GM12874 (cell line): ENCODE data around the gene TBC1D24.

ENCODE experiments used
- TF ChIP-seq, protein P1 (sequence below): IDR thresholded peaks from 2 replicates; pipeline ENCODE4 v1.5.1; 2011; ENCODE audit warnings: low read depth, mild to moderate bottlenecking, control low read depth, low read length, moderate library complexity; ENCODE audit not compliant: insufficient read depth

TBC1D24 gene

DNA sequence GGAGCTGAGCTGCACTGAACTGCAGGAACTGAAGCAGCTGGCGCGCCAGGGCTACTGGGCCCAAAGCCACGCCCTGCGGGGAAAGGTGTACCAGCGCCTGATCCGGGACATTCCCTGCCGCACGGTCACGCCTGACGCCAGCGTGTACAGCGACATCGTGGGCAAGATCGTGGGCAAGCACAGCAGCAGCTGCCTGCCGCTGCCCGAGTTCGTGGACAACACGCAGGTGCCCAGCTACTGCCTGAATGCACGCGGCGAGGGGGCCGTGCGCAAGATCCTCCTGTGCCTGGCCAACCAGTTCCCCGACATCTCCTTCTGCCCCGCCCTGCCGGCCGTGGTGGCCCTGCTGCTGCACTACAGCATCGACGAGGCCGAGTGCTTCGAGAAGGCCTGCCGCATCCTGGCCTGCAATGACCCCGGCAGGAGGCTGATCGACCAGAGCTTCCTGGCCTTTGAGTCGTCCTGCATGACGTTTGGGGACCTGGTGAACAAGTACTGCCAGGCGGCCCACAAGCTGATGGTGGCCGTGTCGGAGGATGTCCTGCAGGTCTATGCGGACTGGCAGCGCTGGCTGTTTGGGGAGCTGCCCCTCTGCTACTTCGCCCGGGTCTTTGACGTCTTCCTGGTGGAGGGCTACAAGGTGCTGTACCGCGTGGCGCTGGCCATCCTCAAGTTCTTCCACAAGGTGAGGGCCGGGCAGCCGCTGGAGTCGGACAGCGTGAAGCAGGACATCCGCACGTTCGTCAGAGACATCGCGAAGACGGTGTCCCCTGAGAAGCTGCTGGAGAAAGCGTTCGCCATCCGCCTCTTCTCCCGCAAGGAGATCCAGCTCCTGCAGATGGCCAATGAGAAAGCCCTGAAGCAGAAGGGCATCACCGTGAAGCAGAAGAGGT lies 21.5 kb downstream of the TBC1D24 start:
- TF ChIP-seq, protein P1, sequence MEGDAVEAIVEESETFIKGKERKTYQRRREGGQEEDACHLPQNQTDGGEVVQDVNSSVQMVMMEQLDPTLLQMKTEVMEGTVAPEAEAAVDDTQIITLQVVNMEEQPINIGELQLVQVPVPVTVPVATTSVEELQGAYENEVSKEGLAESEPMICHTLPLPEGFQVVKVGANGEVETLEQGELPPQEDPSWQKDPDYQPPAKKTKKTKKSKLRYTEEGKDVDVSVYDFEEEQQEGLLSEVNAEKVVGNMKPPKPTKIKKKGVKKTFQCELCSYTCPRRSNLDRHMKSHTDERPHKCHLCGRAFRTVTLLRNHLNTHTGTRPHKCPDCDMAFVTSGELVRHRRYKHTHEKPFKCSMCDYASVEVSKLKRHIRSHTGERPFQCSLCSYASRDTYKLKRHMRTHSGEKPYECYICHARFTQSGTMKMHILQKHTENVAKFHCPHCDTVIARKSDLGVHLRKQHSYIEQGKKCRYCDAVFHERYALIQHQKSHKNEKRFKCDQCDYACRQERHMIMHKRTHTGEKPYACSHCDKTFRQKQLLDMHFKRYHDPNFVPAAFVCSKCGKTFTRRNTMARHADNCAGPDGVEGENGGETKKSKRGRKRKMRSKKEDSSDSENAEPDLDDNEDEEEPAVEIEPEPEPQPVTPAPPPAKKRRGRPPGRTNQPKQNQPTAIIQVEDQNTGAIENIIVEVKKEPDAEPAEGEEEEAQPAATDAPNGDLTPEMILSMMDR: no peak

DNA sequence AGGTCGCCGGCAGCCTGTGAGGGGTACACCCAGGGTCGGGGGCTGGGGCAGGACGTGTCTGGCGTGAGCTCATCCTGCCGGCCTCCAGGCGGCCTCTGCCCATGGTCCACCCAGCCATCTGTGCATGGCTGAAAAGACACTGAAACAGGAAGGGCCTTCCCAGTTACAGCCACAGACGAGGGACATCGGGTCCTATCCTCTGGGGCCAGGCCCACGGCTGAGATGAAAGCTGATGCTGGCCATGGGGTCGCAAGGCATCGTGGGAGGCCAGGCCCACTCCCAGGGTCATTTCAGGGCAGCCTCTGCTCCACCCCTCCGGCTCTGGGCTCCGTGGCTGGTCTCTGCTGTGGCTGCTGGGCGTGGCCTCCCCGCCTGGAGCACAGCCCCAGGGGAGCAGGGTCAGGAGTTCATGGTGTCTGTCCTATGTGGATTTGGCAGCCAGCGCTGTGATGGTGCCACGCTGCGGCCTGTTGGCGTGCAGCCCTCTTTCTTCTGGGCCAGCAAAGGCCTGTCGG lies 22.2 kb downstream of the TBC1D24 start:
- TF ChIP-seq, protein P1: no peak

DNA sequence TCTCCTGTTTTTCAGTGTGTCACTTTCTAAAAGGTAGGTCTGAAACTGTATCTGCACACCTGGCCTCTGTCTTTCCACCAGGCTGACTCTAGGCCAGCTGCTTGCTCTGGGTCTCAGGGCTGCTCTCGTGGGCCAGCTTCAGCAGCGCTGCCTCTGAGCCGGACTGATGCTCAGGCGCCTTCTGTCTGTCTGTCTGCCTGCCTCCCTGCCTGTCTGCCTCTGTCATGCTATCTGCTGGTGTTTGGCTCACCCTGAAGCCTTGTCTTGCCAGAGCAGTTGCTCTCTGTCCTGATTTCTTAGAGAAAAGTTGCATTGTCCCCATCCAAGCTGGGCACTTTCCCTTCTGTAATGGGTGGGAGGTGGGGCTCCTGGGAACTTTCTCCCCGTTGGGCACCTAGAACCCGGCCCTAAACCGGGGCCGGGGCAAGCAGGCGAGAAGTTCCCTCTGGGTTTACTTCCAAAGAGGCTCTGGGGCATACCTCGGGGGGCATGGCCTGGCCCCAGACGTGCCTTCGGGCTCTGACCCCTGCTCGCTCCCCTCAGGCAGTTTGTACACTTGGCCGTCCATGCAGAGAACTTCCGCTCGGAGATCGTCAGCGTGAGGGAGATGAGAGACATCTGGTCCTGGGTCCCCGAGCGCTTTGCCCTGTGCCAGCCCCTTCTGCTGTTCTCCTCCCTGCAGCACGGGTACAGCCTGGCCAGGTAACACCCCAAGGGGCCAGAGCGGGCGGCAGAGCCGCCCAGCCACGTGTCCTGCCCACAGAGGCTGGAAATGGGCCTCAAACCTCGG lies 23.0 kb downstream of the TBC1D24 start:
- TF ChIP-seq, protein P1: no peak

DNA sequence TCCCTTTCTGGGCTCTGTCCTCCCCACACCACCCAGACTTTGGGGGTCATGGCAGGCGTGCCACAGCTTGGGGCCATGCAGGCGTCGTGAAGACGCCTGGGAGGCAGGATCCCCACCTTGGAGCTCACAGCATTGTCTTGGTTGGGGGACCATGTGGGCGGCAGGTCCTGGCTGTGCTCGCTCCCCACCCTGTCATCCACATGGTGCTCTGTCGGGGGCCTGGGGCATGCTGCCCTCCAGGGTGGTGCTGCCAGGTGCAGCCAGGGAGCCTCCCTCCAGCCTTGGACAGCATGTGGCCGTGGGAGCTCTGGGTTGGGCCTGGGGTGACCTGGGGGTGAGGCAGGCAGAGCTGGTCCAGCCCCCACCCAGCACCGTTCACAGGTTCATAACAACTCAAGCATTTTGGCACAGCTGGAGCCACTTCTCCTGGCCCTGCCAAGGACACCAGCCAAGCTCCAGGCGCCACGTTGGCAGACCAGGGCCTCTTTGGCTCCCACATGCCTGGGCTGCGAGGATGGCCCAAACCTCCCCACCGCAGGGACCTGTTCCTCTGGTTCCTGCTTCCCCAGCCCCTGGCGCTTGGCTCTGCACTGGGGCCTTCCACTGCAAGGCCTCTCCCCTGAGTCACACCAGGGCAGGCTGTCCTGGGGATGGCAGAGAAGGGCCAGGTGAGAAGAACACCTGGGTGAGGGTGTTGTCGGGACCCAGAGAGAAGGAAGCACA lies 23.8 kb downstream of the TBC1D24 start:
- TF ChIP-seq, protein P1: no peak

DNA sequence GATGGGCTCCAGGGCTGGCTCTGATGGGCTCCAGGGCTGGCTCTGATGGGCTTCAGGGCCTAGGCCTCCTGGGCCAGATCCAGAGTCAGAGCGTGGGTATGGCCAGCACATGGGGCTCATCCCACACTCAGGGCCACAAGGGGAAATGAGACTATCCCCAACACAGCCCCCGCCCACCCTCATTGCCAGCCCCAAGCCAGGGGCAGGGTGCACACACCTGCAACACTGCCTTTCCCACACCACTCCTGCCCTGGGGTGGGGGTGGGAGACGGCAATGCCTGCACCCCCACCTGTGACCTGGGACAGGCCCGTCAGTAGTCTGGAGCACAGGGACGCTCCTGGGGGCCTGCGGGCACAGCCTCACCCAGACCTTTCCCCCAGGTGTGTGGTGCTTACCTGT lies 24.5 kb downstream of the TBC1D24 start:
- TF ChIP-seq, protein P1: no peak

DNA sequence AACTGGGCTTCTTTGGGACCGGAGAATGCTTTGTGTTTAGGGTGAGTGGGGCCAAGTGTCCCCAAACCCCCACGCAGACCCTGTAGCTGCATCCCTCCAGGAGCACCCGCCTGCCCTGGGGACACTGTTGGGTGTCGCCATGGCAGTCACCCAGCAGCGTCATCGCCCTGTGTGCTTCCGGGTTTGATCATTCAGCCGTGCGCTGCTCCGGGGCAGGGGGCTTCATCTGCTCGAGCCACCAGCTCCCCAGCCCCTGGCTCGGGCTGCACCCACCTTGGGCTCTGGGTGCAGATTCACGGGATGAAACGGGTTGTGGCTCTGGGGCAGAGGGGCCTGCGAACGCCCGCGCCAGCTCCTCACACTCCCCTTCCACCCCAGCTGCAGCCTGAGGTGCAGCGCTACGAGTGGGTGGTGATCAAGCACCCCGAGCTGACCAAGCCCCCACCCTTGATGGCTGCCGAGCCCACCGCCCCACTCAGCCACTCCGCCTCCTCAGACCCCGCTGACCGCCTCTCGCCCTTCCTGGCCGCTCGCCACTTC lies 25.0 kb downstream of the TBC1D24 start:
- TF ChIP-seq, protein P1: no peak
